ENCODE data around the gene RABL3.

DNA sequence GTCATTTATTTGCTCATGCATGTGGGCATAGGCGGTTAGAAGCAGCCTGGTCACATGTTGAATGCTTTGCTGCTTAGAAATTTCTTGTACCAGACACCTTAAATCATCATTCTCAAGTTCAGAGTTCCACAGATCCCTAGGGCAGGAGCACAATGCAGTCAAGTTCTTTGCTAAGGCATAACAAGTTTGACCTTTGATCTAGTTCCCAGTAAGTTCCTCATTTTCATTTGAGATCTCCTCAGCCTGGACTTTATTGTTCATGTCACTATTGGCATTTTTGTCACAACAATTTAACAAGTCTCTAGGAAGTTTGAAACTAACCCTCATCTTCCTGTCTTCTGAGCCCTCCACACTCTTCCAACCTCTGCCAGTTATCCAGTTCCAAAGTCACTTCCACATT is 83.0 kb downstream of the RABL3 start:
- TF ChIP-seq GABPA (IDR thresholded peaks at IDR 0.05; ENCODE audit: low read depth), result no peak
- no peak for TF ChIP-seq MAX (IDR thresholded peaks at IDR 0.05; ENCODE audit: low read depth)
- no peak for TF ChIP-seq JUND (IDR thresholded peaks at IDR 0.05)
- no peak for TF ChIP-seq SIN3A (IDR thresholded peaks at IDR 0.05; ENCODE audit: borderline replicate concordance, low read depth, low read length)
- no peak for TF ChIP-seq CTCF (IDR thresholded peaks at IDR 0.05)
- TF ChIP-seq RFX5 (IDR thresholded peaks at IDR 0.05; ENCODE audit: low read length), result no peak
- TF ChIP-seq, protein P1, sequence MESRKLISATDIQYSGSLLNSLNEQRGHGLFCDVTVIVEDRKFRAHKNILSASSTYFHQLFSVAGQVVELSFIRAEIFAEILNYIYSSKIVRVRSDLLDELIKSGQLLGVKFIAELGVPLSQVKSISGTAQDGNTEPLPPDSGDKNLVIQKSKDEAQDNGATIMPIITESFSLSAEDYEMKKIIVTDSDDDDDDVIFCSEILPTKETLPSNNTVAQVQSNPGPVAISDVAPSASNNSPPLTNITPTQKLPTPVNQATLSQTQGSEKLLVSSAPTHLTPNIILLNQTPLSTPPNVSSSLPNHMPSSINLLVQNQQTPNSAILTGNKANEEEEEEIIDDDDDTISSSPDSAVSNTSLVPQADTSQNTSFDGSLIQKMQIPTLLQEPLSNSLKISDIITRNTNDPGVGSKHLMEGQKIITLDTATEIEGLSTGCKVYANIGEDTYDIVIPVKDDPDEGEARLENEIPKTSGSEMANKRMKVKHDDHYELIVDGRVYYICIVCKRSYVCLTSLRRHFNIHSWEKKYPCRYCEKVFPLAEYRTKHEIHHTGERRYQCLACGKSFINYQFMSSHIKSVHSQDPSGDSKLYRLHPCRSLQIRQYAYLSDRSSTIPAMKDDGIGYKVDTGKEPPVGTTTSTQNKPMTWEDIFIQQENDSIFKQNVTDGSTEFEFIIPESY (IDR thresholded peaks at IDR 0.05; ENCODE audit: borderline replicate concordance, low read depth), result no peak
- TF ChIP-seq FOXJ3 (CRISPR knock-in tag; IDR thresholded peaks at IDR 0.05), result no peak
- TF ChIP-seq TCF12 (IDR thresholded peaks at IDR 0.05), result no peak
- no peak for TF ChIP-seq RCOR1 (IDR thresholded peaks at IDR 0.05; ENCODE audit: low read length)
